HG03520 (cell line): ENCODE data around the gene RGS12.
"Not testable (repeated sequence)": the region's sequence is repeated elsewhere in the genome, so short reads cannot be mapped to it uniquely, and the experiment has no call there.

Experiments
- ATAC-seq: cut with Tn5 transposase; IDR thresholded peaks from one replicate; pipeline ENCODE4 v1.9.1; 2021; ENCODE audit warnings: mild to moderate bottlenecking, moderate library complexity; ENCODE audit not compliant: unreplicated experiment

RGS12 gene

DNA sequence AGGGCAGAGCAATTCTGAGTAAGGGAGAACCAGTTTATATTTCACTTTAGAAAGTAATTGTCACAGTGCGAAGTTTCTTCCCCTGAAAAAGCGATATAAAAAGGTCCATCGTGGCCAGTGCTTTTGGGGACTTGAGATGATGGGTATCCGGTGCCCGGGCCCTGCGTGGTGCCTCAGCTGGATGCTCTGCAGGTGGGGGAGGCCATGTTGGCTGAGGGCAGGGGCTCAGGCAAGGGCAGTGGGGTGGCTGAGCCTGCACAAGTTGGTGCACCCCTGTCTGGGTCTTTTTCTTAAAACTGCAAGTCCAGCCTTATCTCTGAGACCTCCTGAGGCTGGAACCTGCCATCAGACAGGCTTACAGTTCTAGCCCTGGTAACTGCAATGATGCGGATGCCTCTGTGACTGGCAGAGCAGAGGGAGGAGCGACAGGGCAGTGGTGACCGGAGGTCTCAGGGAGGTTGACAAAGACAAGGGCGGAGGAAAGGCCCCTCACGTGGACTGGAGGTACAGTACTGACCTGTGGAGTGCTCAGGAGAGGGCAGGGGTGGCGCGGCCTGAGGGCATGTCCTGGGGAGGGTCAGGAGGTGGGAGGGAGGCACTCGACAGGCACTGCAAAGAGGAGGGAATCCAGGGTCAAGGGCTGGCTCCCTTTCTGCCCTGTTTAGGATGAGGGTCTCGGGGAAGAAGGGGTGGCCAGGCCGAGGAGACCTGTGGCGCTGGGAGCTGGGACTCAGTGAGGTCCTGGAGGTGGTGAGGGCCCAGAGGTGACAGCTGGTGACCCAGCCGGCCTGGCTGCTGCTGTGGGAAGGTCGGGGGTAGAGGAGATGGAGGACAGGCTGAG lies 1.8 kb downstream of the RGS12 start:
- no peak for ATAC-seq

DNA sequence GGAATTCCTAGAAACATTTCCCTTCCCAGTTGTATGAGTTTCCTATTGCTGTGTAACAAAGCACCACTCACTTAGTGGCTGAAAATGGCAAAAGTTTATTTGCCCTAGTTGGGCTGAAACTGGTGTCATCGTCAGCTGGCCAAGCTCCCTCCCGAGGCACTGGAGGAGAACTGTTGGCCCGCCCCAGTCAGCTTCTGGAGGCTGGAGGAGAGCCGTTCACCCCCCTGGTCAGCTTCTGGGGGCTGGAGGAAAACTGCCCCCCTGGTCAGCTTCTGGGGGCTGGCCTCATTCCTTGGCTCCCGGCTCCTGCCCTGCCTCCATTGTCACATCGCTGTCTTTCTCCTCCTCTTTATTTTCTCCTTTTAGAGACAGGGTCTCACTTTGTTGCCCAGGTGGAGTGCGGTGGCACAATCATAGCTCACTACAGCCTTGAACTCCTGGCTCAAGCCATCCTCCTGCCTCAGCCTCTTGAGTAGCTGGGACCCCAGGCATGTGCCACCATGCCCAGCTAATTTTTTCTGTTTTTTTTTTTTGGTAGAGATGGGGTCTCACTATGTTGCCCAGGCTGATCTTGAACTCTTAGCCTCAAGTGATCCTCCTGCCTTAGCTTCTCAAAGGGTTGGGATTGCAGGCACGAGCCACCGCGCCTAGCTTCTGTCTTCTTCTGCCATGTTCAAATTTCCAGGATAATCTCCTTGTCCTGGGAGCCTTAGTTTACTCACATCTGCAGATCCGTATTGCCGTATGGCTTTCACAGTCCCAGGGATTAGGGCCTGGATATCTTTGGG lies 3.2 kb downstream of the RGS12 start:
- no peak for ATAC-seq

DNA sequence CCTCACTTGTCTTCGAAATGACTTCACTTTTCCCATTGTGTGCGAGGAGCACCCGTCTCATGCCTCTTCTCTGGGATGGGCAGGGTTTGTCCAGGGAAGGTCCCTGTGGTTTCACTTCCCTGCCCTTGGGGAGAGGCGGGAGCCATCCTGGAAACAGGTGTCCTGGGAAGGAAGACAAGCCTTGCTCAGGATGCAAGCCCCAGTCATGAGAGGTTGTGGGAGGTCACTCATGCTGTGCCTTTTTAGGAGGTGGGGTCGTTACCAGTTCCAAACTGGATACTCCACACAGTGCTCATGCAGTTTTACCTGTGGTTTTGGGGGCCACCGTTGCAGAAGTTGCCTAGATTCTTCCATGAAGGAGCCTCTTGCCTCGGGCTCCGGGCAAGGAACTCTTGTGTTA lies 3.8 kb downstream of the RGS12 start:
- ATAC-seq: no peak

DNA sequence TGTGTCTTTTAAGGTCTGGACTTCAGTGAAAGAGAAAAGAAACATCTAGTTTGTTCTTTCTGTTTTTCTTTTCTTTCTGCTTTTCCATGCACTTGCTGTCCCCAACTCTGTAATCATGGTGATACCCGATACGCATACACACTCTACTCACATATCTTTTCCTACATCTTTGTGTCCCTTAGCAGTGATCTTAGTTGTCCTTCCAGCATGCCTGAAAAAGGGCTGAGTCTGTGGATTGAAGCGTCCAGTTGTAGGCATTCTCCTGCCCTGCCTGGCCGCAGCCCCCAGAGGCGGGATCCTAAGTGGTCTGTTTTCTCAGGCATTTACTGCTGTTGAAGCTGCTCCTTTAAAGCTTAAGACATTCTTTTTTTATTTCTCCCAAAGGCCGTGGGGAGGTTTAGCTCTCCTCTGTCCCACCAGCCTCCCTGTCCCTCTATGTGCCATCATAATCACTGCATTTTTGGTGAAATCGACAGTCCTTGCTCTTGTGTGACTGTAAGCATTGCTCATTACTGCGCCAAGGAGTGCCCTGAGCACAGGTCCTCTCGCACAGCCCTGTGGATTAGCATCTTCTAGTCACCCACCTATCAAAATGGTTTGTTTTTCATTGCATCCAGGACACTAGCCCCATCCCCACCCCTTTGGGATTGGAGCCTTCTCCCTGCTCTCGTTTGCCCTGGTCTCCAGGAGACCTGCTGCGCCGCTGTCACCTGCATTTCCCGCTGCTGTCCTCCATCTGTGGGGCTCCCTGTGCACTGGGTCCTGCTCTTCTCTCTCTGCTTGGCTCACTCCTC lies 4.4 kb downstream of the RGS12 start:
- ATAC-seq: no peak

DNA sequence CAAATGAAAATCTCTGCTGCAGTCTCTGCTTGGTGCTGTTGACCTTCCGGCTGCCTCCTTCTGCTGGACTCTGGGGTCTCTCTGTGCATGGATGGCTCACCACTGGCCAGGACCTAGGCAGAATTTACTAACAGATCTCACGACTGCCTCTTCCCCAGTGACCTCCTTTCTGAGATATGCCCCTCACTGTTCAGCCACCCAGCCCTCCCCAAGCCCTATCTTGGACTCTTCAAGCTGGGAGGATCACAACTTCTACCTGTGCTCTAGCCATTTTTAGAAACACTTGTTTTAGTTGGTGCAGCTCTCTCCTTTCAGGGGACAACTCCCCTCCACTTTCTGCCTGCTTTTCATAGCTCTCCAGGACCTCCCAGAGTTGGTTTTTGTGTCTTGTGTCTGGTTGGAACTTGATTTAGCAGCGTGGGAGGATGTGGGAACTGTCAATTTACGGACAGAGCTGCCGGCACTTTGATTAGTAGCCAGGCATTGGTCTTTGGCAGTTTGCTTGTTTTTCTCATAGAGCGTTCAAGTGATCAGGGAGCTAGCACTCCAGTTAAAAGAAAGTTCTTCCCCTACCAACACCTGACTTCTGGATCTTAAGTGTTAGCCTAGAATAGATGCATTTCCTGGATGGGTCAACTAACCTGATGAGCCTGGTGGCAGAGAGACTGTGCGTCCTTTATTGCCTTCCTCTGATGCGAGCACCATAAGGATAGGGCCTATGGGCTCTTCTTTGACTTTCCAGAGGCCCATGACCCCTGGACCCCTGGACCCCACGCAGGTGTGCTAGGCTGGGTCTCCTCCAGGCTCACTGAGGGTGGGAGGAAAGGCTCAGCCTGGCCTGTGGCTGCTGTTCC lies 6.5 kb downstream of the RGS12 start:
- ATAC-seq: no peak

DNA sequence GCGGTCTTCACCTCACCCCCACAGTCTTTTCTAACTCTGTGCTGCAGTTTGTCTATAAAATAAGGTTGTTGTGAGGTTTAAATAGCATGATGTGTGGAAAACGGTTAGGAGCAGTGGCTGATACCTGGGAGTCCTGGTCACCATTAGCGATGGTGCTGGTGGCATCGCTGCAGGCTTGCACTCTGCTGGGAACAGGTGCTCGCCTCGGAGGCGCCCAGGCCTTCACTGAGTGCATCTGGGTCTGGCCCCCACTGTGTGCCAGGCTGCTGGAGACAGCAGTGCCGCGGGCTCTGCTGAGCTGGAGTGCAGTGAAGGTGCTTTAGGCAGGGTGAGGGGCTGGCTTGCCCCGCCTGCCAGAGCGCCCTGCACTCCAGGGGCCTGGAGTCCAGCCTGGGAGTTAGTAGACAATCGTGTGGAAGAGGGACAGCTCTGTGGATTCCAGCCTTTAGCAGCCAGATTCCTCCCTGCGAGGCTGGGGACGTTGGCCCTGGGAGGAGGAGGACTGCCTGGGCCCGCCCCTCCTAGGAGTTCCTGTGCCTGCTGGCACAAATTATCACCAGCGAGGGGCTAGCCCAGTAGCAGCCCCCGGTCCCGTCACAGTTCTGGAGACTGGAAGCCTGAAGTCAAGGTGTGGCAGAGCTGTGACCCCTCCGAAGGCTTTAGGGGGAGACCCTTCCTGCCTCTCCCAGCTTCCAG lies 7.3 kb downstream of the RGS12 start:
- ATAC-seq: no peak

DNA sequence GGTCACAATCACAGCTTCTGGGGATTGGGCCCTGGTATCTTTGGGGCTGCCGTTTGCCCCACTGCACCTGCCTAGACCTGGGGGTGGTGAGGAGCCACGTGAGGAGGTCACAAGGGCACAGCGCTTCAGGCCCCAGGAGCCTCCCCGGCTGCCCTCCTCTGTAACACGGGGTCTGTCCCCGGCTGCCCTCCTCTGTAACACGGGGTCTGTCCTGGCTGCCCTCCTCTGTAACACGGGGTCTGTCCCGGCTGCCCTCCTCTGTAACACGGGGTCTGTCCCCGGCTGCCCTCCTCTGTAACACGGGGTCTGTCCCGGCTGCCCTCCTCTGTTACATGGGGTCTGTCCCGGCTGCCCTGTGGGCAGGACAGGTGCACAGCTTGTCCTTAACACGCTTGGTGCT lies 8.1 kb downstream of the RGS12 start:
- ATAC-seq: not testable (repeated sequence)

DNA sequence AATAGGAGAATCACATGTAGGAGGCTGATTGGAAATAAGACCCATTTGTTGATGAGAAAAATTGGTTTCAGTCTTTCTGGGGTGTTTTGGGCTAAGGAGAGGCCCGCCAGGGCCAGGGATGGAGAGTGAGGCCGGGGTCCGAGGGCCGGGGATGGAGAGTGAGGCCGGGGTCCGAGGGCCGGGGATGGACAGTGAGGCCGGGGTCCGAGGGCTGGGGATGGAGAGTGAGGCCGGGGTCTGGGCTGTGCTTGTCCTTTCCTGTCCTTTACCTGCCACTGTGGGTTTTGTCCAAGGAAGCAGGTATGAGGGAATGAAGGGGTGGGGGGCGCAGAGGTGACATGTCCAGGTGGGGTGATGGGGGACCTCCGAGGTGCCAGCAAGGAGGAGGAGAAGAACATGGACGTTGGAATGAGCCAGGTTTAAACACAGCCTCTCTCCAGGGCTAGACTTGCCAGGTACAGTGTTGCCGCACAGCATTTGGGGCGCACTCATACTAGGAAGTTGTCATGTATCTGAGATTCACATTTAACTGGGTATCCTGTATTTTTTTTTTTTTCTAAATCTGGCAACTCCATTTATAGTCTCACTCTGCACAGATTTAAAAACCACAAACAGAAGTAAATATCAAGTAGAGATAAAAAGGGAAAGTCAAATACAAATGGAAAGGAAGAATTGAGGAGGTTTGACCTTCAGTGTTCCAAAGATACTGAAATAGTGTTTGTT lies 8.8 kb downstream of the RGS12 start:
- ATAC-seq: no peak

DNA sequence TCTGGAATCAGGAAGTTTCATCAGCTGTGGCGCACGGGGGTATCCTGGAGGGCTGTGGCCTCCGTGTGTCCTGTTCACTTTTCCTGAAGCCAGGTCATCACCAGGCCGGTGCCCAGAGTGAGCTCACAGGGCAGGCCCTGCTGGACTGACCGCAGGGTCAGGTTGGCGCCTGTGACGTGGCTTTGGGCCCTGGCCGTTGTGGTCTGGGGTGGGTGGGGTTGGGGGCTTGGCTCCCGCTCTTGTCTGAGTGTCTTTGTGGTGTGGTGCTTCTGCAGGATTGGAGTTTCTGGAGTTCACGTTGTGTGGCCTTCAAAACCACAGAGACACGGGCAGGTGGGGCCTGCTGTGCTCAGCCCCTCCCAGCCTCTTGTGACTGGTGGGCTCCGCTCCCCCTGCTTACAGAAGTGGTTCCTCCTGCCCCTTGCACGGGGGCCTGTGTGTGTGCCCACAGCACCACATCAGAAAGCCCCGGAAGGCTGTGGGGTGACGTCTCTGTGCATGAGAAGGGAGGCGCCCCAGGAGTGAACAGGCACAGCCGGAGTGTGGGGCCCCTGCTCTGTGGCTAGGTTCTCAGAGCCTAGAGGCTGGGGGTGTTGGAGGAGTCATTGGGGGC lies 9.5 kb downstream of the RGS12 start:
- ATAC-seq: no peak

DNA sequence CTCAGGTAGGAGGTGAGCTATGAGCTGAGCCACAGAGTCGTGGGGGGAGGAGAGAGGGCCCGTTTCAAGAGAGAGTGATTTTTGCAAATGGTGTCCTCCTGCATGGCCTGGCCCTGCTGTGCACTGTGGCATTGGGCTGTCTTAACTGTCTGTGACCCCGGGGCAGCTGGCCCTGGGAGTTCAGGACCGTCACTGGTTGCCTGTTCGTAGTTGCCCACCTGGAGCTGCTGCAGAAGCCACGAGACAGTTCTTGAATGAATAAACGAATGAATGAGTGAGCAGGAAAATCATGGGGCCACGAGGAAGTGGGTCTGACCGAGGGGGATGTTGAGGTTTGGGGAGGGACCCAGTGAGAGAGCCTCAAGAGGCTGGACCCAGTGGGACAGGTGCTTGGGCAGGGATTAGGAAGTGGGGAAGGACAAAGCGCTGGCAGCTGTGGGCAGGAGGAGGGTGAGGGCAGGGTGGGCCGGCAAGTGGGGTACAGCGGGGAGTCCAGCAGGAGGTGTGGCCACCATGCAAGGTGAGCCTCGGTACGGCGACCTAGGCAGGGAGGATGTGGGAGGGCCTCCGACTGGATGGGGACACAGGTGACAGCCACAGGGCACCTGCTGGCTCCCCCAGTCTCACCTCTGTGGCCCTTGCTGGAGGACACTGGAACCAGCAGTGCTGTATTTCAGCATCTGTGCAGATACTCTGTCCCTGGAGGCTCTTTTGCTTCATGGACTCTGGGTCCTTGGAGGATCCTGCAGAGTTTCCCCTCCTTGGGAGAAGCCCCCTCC lies 10.2 kb downstream of the RGS12 start:
- ATAC-seq: no peak

DNA sequence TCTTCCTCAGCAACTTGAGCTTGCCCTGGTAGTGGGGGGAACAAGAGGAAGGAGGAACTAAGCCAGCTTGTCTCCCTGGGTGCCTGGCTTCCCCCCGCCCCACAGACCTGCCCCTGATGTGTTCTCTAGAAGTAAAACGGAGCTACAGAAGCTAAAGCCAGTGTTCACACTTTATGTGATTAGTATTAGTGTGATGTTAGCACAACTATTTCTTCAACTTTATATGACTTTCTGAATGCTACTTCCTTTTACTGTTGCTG lies 10.7 kb downstream of the RGS12 start:
- no peak for ATAC-seq

DNA sequence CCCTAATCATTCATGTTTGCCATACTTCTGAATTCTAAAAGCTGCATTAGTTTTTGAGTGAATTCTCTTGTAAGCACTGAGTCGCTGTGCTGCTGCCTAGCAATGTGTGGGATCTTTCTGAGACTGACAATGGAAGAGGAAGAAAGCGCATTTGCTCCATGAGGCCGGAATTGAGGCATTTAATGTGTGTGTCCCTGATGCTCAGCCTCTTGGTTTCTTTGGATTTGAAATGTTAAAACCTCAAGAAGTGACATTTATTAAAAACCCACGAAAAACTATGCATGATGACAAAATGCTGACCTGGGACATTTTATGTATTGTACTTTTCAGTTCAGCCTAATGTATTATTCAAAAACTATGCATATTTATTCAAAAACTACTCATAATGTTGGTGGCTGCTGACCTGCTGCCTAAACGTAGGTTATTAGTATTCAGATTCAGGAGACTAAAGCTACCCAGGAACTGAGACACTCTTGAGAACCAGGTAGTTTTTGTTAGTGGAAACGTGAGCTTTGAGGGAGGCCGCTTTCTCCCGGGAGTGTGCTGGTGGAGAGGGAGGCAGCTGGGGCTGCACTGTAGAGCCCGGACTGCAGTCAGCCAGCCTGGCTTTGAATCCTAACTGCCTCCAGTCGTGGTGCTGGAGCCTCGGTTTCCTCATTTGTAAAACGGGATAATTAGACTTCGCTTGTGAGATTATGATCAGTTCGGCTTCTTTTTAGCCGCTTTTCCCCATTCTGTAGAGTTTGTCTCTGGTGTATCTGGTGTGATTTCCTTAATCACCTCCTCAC lies 11.3 kb downstream of the RGS12 start:
- no peak for ATAC-seq

DNA sequence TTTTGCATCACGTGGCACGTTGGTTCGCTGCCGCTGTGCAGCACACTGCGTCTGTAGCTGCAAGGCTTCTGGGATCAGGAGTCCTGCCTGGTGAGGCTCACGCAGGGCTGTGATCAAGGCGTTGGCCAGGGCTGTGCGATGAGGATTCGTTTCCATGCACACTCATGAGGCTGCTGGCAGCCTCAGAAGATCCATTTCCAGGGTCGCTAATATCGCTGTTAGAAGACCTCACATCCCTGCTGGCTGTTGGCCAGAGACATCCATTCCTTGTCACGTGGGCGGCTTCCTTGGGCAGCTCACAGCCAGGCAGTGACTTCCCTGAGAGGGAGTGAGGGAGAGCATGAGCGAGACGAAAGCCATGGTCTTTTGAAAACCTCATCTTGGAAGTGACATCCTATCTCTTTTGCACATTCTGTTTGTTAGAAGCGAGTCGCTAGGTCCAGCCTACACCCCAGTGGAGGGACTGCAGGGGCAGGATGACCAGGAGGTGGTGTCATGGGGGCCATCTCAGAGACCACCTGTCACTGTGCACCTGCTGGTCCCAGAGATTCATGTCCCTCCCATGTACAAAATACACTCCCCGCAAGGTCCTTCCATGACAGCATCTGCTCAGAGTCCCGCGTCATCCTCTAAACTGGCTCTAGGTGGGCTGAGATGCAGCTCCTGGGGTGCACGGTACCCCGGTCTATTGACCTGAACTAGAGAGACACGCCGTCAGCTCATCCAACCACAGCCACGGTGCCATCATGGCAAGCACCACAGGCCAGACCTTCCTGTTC lies 12.2 kb downstream of the RGS12 start:
- ATAC-seq: no peak

DNA sequence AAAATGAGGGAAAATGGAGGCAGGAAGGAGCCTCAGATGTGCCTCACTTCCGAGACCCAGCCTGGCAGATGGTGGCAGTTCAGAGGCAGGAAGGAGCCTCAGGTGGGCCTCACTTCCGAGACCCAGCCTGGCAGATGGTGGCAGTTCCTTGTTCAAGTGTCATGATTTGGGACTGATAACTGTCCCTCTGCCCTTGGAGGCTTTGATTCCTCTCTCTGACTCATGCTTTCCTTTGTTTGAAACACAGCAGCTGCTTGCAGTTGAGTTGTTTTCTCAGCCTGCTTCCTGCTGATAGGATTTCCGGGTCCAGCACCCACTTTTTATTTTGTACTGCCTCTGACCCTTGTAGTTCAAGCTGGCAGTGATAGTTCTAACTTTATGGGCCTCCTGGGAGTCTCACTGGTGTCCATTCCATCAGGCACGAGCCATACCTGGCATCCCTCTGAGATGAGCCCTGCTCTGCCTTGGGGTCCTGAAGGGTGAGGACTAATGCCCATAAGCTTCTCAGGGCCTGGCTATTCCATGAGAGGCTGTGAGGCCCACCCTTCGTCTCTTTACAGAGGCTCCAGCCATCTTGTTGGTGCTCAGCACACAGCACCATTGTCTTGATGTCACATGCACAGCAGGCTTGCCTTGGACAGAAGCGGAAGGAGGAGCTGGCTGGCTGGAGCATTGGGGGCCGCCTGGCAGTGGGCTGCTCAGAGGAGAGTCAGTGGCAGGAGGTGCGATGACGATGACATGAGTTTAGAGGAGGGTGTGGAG lies 13.0 kb downstream of the RGS12 start:
- ATAC-seq: no peak

DNA sequence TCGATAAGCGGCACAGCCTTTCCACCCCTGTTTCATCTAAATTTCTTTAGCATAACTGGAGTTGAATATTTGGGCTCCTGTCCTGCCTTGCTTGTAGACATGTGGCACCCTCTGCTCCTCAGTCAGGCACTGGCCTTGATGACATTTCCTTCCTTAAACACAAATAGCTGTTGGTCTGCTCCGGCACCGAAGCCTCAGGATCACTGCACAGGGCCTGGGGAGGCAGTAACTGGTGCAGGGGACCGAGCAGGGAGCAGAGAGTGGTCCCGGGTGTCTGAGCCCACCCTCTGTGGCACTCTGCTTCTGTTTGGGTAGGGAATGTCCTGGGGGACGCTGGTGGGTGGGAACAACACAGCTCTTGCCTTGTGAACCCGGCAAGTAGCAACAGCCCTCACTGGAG lies 13.6 kb downstream of the RGS12 start:
- no peak for ATAC-seq

DNA sequence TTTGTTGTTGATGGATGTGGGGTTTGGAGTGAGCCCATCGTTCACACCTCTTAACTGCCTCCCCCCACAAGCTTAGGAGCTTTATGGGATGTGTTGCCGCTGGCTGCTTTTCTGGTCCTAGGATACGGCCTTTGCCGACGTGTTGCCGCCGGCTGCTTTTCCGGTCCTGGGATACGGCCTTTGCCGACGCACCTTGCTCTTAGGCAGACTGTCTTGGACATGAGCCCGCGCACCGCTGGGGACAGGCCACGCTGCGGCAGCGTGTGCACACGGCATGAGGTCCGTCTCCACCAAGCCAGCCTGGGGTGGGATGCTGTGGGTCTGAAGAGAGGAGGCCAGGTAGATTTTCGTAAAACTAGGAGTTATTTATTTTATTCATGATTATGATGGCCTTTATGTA lies 14.2 kb downstream of the RGS12 start:
- no peak for ATAC-seq
